HG03439 (cell line): ENCODE data around the gene SPEF1.
"Not testable (repeated sequence)": the region's sequence is repeated elsewhere in the genome, so short reads cannot be mapped to it uniquely, and the experiment has no call there.

Source experiments
- ATAC-seq: cut with Tn5 transposase; IDR thresholded peaks from one replicate; pipeline ENCODE4 v1.9.1; 2021; ENCODE audit warnings: mild to moderate bottlenecking, moderate library complexity; ENCODE audit not compliant: unreplicated experiment

SPEF1 gene

DNA sequence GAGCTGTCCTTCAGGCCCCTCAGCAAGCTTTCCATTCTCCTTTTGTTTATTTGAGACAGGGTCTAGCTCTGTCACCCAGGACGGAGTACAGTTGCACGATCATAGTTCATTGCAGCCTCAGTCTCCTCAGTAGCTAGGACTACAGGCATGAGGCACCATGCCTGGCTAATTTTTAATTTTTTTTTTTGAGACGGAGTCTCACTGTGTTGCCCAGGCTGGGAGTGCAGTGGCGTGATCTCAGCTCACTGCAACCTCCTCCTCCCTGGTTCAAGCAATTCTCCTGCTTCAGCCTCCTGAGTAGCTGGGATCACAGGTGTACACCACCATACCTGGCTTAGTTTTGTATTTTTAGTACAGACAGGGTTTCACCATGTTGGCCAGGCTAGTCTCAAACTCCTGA is 8.0 kb upstream of the SPEF1 start:
- ATAC-seq, result not testable (repeated sequence)

GRCh38 chr20:3788685-3789155 is 7.5 kb upstream of the SPEF1 start:
- ATAC-seq, result no peak

DNA sequence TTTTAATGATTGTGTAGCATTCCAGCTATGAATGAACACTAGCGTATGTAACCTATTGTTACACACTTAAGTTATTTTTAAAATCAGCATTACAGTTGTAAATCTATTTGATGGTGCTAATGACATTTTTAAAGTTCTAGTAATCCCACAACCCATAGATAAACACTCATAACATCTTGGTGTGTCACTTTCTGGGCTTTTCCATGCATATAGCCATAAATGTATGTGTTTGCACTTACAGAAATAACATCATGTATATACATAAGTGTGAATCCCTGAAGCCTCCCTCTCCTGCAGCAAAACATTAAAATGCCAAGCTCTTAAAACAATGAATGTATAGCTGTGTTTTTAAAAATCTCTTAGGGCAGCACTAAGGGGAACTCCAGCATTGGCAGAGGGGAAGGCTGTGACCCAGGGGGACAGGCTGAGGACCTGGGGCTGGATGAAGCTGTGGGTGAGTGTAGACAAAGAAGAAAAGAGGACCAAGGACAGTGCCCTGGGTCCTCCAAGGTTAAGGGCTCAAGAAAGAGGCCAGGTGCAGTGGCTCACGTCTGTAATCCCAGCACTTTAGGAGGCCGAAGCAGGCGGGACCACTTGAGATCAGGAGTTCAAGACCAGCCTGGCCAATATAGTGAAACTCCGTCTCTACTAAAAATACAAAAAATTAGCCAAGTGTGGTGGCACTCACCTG is 6.2 kb upstream of the SPEF1 start:
- no peak for ATAC-seq

- ATAC-seq, result peak; percentile 64
Observed at GRCh38 chr20:3786665-3787323, 5.5 kb upstream of the SPEF1 start, which contains the start of gene CENPB. Gene CENPB, minus strand, starts transcription at chr20:3786740. Its CDS starts 257 bp downstream, at chr20:3786483.

DNA sequence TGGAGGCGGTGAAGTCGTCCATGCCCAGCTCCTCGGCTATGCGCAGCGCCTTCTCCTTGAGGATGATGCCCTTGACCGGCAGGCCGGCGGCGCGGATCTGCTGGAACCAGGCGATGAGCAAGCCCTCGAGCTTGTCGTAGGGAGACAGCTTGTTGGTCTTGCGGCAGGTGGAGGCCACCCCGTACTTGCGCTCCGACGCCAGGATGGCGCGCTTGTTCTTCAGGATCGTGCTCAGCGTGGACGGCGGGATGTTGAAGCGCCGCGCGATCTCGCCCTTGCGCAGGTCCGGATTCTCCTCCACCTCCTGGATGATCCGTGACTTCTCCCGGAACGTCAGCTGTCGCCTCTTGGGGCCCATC is 4.9 kb upstream of the SPEF1 start:
- ATAC-seq, result no peak

GRCh38 chr20:3785240-3786125 is 4.2 kb upstream of the SPEF1 start:
- no peak for ATAC-seq

DNA sequence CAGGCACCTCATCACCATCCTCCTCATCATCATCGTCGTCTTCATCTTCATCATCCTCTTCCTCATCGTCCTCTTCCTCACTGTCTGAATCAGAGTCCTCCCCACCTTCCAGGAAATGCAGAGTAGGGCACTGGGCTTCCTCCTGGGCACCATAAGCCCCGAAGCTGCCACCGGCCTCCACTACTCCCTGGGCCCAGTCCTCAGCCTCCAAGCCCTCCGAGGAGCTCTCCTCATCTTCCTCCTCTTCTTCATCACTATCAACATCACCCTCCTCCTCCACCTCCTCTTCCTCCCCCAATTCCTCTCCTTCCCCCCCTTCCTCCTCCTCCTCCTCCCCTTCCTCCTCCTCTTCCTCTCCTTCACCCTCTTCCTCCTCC is 3.6 kb upstream of the SPEF1 start:
- no peak for ATAC-seq

DNA sequence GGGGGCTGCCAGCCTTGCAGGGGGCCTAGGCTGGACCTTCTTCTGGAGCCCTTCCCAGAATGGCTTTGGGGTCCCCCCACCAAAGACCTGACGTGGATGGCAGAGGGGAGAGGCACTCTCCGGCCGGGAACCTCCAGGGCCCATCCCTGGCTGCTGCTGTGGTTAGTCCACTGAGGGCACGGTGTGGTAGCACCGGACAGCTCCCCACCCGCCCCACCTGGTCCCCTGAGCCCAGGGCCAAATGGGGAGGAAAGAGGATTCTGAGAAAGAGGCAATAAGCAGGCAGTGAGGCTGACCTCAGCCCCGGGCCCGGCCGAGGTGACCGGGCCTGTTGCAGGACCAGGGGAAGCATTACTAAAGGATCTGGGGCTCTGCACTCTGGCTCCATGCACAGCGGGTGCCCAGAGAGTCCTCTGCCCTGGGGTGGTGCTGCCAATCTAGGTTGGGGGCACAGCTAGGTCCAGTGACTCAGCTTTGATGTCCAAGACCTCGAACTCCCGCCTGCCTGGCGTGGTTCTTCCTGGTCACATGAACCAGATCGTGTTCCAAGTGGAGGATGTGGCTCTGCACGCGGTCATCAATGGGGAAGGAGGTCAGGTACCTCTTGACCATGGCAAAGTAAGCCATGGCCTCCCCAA is 3.1 kb upstream of the SPEF1 start:
- no peak for ATAC-seq

DNA sequence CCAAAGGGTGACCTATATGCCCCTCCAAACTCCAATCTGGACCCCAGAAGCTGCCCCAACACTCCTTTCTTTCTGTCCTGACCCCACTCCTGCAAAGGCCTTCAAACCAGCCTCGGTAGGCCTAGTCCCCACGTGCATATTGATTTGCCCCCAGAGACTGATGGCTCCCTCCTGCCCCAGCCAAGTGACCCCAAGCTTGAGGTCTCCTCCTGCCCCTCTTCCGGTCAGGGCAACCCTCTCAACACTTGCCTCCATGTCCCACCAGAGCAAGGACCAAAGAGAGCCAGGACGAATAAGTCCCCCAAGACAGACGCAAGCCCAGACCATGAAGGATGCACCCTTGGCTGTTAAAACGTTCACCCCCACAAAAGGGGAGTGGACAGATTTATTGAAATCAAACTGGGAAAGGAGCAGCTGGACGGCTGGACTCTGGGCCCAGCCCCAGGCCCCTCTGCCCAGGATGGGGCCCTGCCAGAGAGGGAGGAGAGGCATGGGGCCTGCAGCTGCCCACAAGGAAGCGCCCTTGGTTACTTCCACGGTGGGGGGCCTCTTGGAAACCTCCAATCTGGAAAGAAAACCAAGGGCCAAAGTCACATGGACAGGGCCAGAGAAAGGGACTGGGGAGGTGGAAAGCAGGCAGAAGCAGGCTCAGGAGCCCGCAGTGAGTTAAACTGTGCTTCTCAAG is 2.4 kb upstream of the SPEF1 start:
- ATAC-seq, result no peak

- ATAC-seq, result no peak
Observed at GRCh38 chr20:3783068-3783489, 1.8 kb upstream of the SPEF1 start.

DNA sequence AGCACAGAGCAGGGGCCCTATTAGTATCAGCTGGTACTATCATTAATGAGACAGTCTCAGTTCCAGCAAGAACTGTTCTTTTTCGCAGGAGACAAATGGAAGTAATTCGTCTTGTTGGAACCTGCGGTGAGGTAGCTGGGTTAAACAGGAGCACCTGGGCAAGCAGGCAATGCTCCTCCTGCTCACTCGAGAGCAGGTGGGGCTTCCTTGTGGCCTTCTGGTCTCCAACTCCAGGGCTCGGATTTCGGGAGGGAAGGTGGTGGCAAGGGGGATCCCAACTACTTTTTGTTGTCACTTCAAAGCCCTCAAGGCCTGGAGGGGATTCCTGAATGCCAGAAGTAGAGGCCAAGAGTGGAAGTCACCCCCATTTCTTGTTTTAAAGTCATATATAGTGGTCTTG is 1.3 kb upstream of the SPEF1 start:
- no peak for ATAC-seq

DNA sequence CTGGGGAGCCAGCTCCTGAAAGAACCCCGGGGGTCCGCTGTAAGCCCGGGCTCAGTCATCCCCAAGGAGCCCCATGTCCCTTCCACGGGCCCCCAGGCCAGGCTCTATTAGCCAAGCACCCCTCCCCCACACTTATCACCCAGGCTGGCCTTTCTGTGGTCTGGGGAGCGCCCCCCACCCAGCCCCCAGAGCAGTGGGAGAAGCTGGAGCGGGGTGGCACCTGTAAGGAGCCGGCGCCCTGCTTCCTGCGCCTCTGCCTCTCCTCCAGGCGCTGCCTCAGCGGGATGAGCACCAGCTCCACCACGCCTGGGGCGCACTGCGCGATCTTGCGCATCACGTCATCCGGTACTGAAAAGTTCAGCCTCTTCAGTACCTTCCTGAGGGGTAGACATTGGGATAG is 2.3 kb downstream of the SPEF1 start:
- no peak for ATAC-seq

- ATAC-seq, result no peak
Observed at GRCh38 chr20:3777716-3778629, 3.3 kb downstream of the SPEF1 start.

DNA sequence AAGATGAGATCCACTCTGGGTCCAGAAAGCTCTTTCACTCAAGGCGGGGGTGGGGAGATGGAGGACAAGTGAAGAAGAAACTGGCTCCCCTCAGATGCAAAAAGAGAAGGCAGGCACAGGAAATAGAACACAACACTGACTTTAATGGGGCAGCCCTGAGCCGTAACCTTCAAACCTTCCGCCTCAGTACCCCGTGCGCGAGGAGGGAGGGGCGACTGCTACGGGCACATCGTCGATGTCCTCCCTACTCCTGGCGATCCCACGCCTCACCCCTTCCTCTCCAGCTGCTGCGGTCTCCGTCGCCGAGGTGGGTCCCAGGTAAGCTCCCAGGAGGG is 3.9 kb downstream of the SPEF1 start:
- no peak for ATAC-seq

DNA sequence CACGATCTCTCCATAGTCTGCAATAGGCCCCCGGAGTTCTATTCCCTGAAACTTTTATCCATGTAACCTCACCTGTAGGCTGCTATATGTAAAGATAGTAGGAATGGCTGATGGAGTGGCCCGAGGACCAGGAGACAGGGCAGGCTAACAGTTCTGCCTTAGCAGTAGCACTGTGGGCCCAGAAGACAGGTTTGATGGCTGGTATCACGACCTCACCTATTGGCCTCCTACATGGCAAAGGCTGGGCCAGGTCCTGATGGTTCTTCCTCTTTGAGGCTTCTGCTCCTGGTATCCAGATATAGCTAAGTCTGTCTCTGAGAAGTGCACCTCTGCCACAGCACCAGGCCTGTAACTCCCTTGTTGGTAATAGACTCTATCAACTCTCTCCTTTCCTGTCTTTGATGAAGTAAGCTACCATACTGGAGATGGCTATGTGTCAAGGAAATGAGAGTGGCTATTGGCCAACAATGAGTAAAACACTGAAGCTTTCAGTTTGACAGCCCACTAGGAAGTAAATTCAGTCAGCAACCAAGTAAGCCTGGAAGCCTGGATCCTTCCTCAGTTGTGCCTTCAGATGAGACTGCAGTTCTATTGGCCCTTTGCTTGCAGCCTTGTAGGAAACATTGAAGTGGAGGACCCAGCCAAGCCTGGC is 5.7 kb downstream of the SPEF1 start:
- ATAC-seq, result no peak

GRCh38 chr20:3771552-3772058 is 9.6 kb downstream of the SPEF1 start:
- ATAC-seq, result no peak

GRCh38 chr20:3768342-3769130 is 12.7 kb downstream of the SPEF1 start:
- peak; percentile 40 for ATAC-seq
